Omental fat pad (tissue), 4 donors: ENCODE measurements around the gene HOMER2. TPM values are rescaled to one million over a fixed set of nuclear protein-coding genes. Genes with fewer than 3 reads are reported as not detected.

Experiments used
- ATAC-seq: fragments of 150-250 bp; one replicate; pipeline ENCODE4 v1.9.1; 2016; ENCODE audit warnings: mild to moderate bottlenecking, moderate library complexity; ENCODE audit not compliant: low FRiP score
- DNase-seq: peaks from one replicate; pipeline ENCODE4 v3.0.0-alpha.2; 2019; ENCODE audit warnings: low spot score
- CTCF ChIP-seq, 3 donors: fragments of 450-650 bp; IDR thresholded peaks; one replicate each; pipeline ENCODE4 v1.5.1; 2016 to 2017; ENCODE audit warnings: antibody characterized with exemption in 3 of 3, mild to moderate bottlenecking in 3 of 3, moderate library complexity in 2 of 3
- total RNA-seq, 4 donors: library from RNA; depleted of rRNA; stranded (reverse); fragments of >200 nt; gene quantifications; one replicate each; pipeline ENCODE4 v1.1.0, GENCODE V29; 2016

Gene HOMER2
- total RNA-seq, 4 donors from 2014 or later, result 4.0 to 7.1 (median 4.7) TPM

- no peak for TF ChIP-seq CTCF (IDR thresholded peaks at IDR 0.05)
- ATAC-seq, result no peak
- no peak for DNase-seq
These were observed 24.6 kb upstream of the HOMER2 start for GRCh38 chr15:82977076-82977475.

- no peak for TF ChIP-seq CTCF (IDR thresholded peaks at IDR 0.05)
- ATAC-seq (no peak), DNase-seq (no peak)
These were observed 20.5 kb upstream of the HOMER2 start for GRCh38 chr15:82972990-82973389.

- no peak for TF ChIP-seq CTCF (IDR thresholded peaks at IDR 0.05)
- ATAC-seq, result no peak
- no peak for DNase-seq
These were observed 18.9 kb upstream of the HOMER2 start for GRCh38 chr15:82971218-82971984.

GRCh38 chr15:82970696-82971095 is 18.2 kb upstream of the HOMER2 start:
- no peak for DNase-seq
- ATAC-seq, result no peak
- no peak for TF ChIP-seq CTCF (IDR thresholded peaks at IDR 0.05)

GRCh38 chr15:82970078-82970686 is 17.7 kb upstream of the HOMER2 start:
- TF ChIP-seq CTCF (IDR thresholded peaks at IDR 0.05), result no peak
- no peak for DNase-seq
- ATAC-seq, result no peak

GRCh38 chr15:82969353-82969752 is 16.8 kb upstream of the HOMER2 start:
- no peak for DNase-seq
- TF ChIP-seq CTCF (IDR thresholded peaks at IDR 0.05), result no peak
- ATAC-seq, result no peak

GRCh38 chr15:82968066-82968465 is 15.5 kb upstream of the HOMER2 start:
- TF ChIP-seq CTCF (IDR thresholded peaks at IDR 0.05), result no peak
- ATAC-seq, result no peak
- no peak for DNase-seq
